Caco-2 (cell line): Measurements from ENCODE around the gene RAD51B. TPM values are rescaled to one million over a fixed set of nuclear protein-coding genes. Genes with fewer than 3 reads are reported as not detected.

Experiments used
- BruUV-seq: library from RNA; stranded (reverse); fragments of 400-500 nt; replicated peaks from 2 replicates; lab custom pipeline; 2021; lab: Mats Ljungman, UMichigan
- CTCF ChIA-PET: fragments of 300-600 bp; sonication (Branson Sonifier 250); formaldehyde crosslinking; loops from one replicate; lab custom pipeline; 2022; ENCODE audit warnings: antibody characterized with exemption; lab: Charles Lee
- POLR2A ChIA-PET: fragments of 300-600 bp; sonication (Branson Sonifier 250); formaldehyde crosslinking; loops from one replicate; lab custom pipeline; 2022; ENCODE audit warnings: antibody characterized with exemption; lab: Charles Lee
- DNase-seq, 2 experiments: peaks; one replicate each; pipeline versions ENCODE4 v3.0.0 to v3.0.0-alpha.2; 2020 to 2022
- H3K27me3 ChIP-seq: replicated peaks from 2 replicates; pipeline ENCODE4 v1.6.0; 2011; ENCODE audit warnings: low read length; ENCODE audit not compliant: control insufficient read depth, insufficient read depth
- H3K36me3 ChIP-seq: 2 replicates; pipeline ENCODE4 v1.5.1; 2011; ENCODE audit warnings: low read length; ENCODE audit not compliant: control insufficient read depth, insufficient read depth
- H3K4me1 ChIP-seq: fragments of 250-450 bp; sonication (Bioruptor Pico); 2 replicates; pipeline ENCODE4 v1.5.1; 2020; ENCODE audit warnings: mild to moderate bottlenecking
- H3K4me3 ChIP-seq: 2 replicates; pipeline ENCODE4 v1.5.1; 2011; ENCODE audit warnings: low read depth, mild to moderate bottlenecking, control low read depth, low read length
- H3K9me3 ChIP-seq: fragments of 250-450 bp; sonication (Bioruptor Pico); 2 replicates; pipeline ENCODE4 v1.5.1; 2020; ENCODE audit warnings: mild to moderate bottlenecking, moderate library complexity
- H3K27ac Mint-ChIP-seq: one replicate; pipeline ENCODE4 v1.8.0; 2022; ENCODE audit warnings: mixed read lengths; ENCODE audit not compliant: unreplicated experiment
- H3K27me3 Mint-ChIP-seq: one replicate; pipeline ENCODE4 v1.8.0; 2022; ENCODE audit warnings: mixed read lengths; ENCODE audit not compliant: insufficient read depth, unreplicated experiment
- H3K36me3 Mint-ChIP-seq: one replicate; pipeline ENCODE4 v1.8.0; 2022; ENCODE audit warnings: mild to moderate bottlenecking, mixed read lengths; ENCODE audit not compliant: insufficient read depth, unreplicated experiment
- H3K4me1 Mint-ChIP-seq: one replicate; pipeline ENCODE4 v1.8.0; 2022; ENCODE audit warnings: low read depth, mixed read lengths; ENCODE audit not compliant: unreplicated experiment
- H3K4me3 Mint-ChIP-seq: one replicate; pipeline ENCODE4 v1.8.0; 2022; ENCODE audit warnings: mild to moderate bottlenecking, moderate library complexity, mixed read lengths; ENCODE audit not compliant: unreplicated experiment
- H3K9me3 Mint-ChIP-seq: one replicate; pipeline ENCODE4 v1.8.0; 2022; ENCODE audit warnings: mixed read lengths; ENCODE audit not compliant: unreplicated experiment
- intact Hi-C: fragments of 100-400 bp; cut with micrococcal nuclease; formaldehyde crosslinking; loops from one replicate; pipeline ENCODE4 v1.10.0; 2022; ENCODE audit not compliant: unreplicated experiment
- total RNA-seq: library from RNA; stranded (reverse); gene quantifications from 2 replicates; pipeline ENCODE4 v1.2.3, GENCODE V29; 2022
- TF ChIP-seq, protein P1 (sequence below), 2 experiments: fragments of 200-600 bp in 1 of 2; IDR thresholded peaks; 1 replicate in 1 of 2; 2 replicates in 1 of 2; pipeline versions ENCODE4 v1.5.1 to v1.8.0; 2011 to 2022; ENCODE audit warnings: antibody characterized with exemption in 1 of 2, control low read depth in 1 of 2, inconsistent platforms in 1 of 2, low read depth in 1 of 2, low read length in 1 of 2, mild to moderate bottlenecking in 1 of 2, moderate library complexity in 1 of 2; ENCODE audit not compliant: insufficient read depth in 1 of 2, severe bottlenecking in 1 of 2, unreplicated experiment in 1 of 2

Gene RAD51B
- total RNA-seq, 1 experiment from 2014 or later: 16.7 TPM

GRCh38 chr14:68665792-68666204 lies 846.2 kb downstream of the RAD51B start:
- intact Hi-C loops: loop anchor here (5.0 kb wide), 1 partner anchor 152 kb away; no protein-coding TSS in a partner anchor
- peaks cover 10% of the 10 kb centered on the region; the same call in 1 of the 2 replicates for H3K4me1 ChIP-seq
- Mint-ChIP-seq H3K9me3 (peaks cover 10% of the 10 kb centered on the region), H3K27ac (no peak overlapping the region), H3K4me1 (peaks cover 24% of the 10 kb centered on the region), H3K36me3 (peaks cover 4% of the 10 kb centered on the region), H3K27me3 (no peaks in the 10 kb centered on the region), H3K4me3 (no peak overlapping the region)
- H3K36me3 ChIP-seq: no peaks in the 10 kb centered on the region; the same call in 1 of the 2 replicates
- ChIA-PET POLR2A (no interaction called here), CTCF (no interaction called here)
- no peaks in the 10 kb centered on the region for H3K27me3 ChIP-seq
- no peak for DNase-seq
- no TSS peak for BruUV-seq
- no peak overlapping the region for H3K4me3 ChIP-seq
- no peaks in the 10 kb centered on the region for H3K9me3 ChIP-seq
- TF ChIP-seq, protein P1, sequence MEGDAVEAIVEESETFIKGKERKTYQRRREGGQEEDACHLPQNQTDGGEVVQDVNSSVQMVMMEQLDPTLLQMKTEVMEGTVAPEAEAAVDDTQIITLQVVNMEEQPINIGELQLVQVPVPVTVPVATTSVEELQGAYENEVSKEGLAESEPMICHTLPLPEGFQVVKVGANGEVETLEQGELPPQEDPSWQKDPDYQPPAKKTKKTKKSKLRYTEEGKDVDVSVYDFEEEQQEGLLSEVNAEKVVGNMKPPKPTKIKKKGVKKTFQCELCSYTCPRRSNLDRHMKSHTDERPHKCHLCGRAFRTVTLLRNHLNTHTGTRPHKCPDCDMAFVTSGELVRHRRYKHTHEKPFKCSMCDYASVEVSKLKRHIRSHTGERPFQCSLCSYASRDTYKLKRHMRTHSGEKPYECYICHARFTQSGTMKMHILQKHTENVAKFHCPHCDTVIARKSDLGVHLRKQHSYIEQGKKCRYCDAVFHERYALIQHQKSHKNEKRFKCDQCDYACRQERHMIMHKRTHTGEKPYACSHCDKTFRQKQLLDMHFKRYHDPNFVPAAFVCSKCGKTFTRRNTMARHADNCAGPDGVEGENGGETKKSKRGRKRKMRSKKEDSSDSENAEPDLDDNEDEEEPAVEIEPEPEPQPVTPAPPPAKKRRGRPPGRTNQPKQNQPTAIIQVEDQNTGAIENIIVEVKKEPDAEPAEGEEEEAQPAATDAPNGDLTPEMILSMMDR (IDR thresholded peaks at IDR 0.05; ENCODE audit: insufficient read depth in 1 of 2, low read depth in 1 of 2, low read length in 1 of 2, severe bottlenecking in 1 of 2, unreplicated experiment in 1 of 2): no peak

DNA sequence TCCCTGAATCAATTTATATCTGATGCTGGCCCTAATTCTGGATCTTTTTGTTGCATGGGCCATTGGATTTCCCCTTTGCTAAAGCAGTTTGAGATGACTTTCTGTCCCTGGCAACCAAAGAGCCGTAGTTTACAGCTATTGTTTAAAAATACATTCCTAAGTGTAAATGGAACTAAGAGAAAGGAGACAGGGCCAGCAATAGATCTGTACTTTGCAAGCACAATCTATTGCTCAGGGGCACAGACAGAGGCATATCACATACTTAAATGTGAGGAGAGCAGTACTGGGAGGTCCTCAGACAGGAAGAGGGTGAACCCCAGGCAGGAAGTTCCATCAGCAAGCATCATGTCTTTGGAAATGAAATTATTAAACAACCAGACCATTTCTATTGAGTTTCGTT lies 846.7 kb downstream of the RAD51B start:
- no peak for DNase-seq
- intact Hi-C loops: loop anchor here (5.0 kb wide), 1 partner anchor 151 kb away; no protein-coding TSS in a partner anchor
- TF ChIP-seq, protein P1 (IDR thresholded peaks at IDR 0.05; ENCODE audit: insufficient read depth in 1 of 2, low read depth in 1 of 2, low read length in 1 of 2, severe bottlenecking in 1 of 2, unreplicated experiment in 1 of 2): no peak
- BruUV-seq: no TSS peak
- ChIA-PET POLR2A (no interaction called here), CTCF (no interaction called here)
- H3K4me1 ChIP-seq: peaks cover 10% of the 10 kb centered on the region; the same call in 1 of the 2 replicates
- H3K27me3 ChIP-seq: no peaks in the 10 kb centered on the region
- H3K36me3 ChIP-seq: no peaks in the 10 kb centered on the region; the same call in 1 of the 2 replicates
- Mint-ChIP-seq H3K4me1 (peaks cover 25% of the 10 kb centered on the region), H3K36me3 (peaks cover 4% of the 10 kb centered on the region), H3K27me3 (no peaks in the 10 kb centered on the region), H3K9me3 (peaks cover 14% of the 10 kb centered on the region), H3K4me3 (no peak overlapping the region), H3K27ac (no peak overlapping the region)
- H3K4me3 ChIP-seq: no peak overlapping the region
- no peaks in the 10 kb centered on the region for H3K9me3 ChIP-seq

DNA sequence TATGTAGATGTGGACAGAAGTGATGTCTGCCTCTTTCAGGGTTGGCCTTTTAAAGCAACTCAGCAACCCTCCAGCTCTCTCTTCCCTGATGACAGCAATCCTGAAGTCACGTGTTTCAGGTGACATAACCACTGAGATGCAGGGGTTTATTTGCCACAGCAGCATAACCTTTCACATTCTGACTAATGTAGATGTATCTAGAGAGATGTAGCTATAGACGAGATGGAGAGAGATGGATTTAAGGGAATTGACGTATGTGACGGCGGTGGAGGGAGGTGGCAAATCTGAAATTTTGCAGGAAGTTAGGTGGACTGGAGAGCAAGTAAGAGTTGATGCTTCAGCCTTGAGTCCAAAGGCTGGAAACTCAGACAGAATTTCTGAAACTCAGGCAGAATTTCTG lies 847.3 kb downstream of the RAD51B start:
- H3K9me3 Mint-ChIP-seq: peaks cover 14% of the 10 kb centered on the region
- Histone ChIP-seq H3K36me3 (no peaks in the 10 kb centered on the region; the same call in 1 of the 2 replicates), H3K4me3 (no peak overlapping the region), H3K4me1 (peaks cover 10% of the 10 kb centered on the region; the same call in 1 of the 2 replicates), H3K9me3 (no peaks in the 10 kb centered on the region), H3K27me3 (no peaks in the 10 kb centered on the region)
- ChIA-PET POLR2A (no interaction called here), CTCF (no interaction called here)
- no peak overlapping the region for H3K27ac Mint-ChIP-seq
- no peak overlapping the region for H3K4me3 Mint-ChIP-seq
- H3K36me3 Mint-ChIP-seq: peaks cover under 1% of the 10 kb centered on the region
- H3K27me3 Mint-ChIP-seq: no peaks in the 10 kb centered on the region
- H3K4me1 Mint-ChIP-seq: peaks cover 27% of the 10 kb centered on the region
- BruUV-seq: no TSS peak
- intact Hi-C loops: loop anchor here (5.0 kb wide), 1 partner anchor 150 kb away; no protein-coding TSS in a partner anchor
- TF ChIP-seq, protein P1 (IDR thresholded peaks at IDR 0.05; ENCODE audit: insufficient read depth in 1 of 2, low read depth in 1 of 2, low read length in 1 of 2, severe bottlenecking in 1 of 2, unreplicated experiment in 1 of 2): no peak
- no peak for DNase-seq
